ENCODE data around the gene PPP1R2.

The PPP1R2 gene

GRCh38 chr3:195537995-195538394, 5.1 kb downstream of the PPP1R2 start:
- TF ChIP-seq TARDBP (IDR thresholded peaks at IDR 0.05) = no peak
- no peak for TF ChIP-seq ARNT (IDR thresholded peaks at IDR 0.05)
- TF ChIP-seq FOXA1 (IDR thresholded peaks at IDR 0.05) = no peak
- TF ChIP-seq BHLHE40 (IDR thresholded peaks at IDR 0.05; ENCODE audit: borderline replicate concordance) = no peak
- TF ChIP-seq LEF1 (IDR thresholded peaks at IDR 0.05; ENCODE audit: borderline replicate concordance) = no peak
- TF ChIP-seq HDGF (IDR thresholded peaks at IDR 0.05; ENCODE audit: borderline replicate concordance) = no peak
- TF ChIP-seq, protein P1, sequence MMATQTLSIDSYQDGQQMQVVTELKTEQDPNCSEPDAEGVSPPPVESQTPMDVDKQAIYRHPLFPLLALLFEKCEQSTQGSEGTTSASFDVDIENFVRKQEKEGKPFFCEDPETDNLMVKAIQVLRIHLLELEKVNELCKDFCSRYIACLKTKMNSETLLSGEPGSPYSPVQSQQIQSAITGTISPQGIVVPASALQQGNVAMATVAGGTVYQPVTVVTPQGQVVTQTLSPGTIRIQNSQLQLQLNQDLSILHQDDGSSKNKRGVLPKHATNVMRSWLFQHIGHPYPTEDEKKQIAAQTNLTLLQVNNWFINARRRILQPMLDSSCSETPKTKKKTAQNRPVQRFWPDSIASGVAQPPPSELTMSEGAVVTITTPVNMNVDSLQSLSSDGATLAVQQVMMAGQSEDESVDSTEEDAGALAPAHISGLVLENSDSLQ (IDR thresholded peaks at IDR 0.05) = no peak
- no peak for TF ChIP-seq FOXK2 (IDR thresholded peaks at IDR 0.05)
- no peak for TF ChIP-seq NFRKB (IDR thresholded peaks at IDR 0.05)
- no peak for TF ChIP-seq SUZ12 (IDR thresholded peaks at IDR 0.05)
- TF ChIP-seq FOXM1 (IDR thresholded peaks at IDR 0.05; ENCODE audit: borderline replicate concordance) = no peak
- TF ChIP-seq L3MBTL2 (conservative IDR thresholded peaks at IDR 0.05) = no peak
- TF ChIP-seq SP1 (IDR thresholded peaks at IDR 0.05) = no peak
- TF ChIP-seq ZNF384 (IDR thresholded peaks at IDR 0.05) = no peak
- no peak for TF ChIP-seq CTBP1 (IDR thresholded peaks at IDR 0.05; ENCODE audit: borderline replicate concordance)
- TF ChIP-seq ELF4 (IDR thresholded peaks at IDR 0.05) = no peak
- no peak for DNase-seq (ENCODE audit: extremely low spot score)
- ChIA-PET CTCF (interaction anchor here (0.6 to 0.8 kb wide), 2 partner anchors 253 to 267 kb away, joined by 3 to 5 read pairs; partner anchors contain the start of gene XXYLT1), POLR2A (no interaction called here)

GRCh38 chr3:195535293-195535692, 7.8 kb downstream of the PPP1R2 start:
- POLR2A ChIA-PET = no interaction called here
- no peak for DNase-seq (ENCODE audit: extremely low spot score)
- CTCF ChIA-PET = interaction anchor here (1.0 kb wide), 1 partner anchor 15 kb away, joined by 3 read pairs; no protein-coding TSS in a partner anchor
- TF ChIP-seq HDGF (IDR thresholded peaks at IDR 0.05; ENCODE audit: borderline replicate concordance) = no peak
- no peak for TF ChIP-seq FOXM1 (IDR thresholded peaks at IDR 0.05; ENCODE audit: borderline replicate concordance)
- no peak for TF ChIP-seq L3MBTL2 (conservative IDR thresholded peaks at IDR 0.05)
- no peak for TF ChIP-seq FOXK2 (IDR thresholded peaks at IDR 0.05)
- TF ChIP-seq FOXA1 (IDR thresholded peaks at IDR 0.05) = no peak
- TF ChIP-seq ARNT (IDR thresholded peaks at IDR 0.05) = no peak
- TF ChIP-seq, protein P1 (IDR thresholded peaks at IDR 0.05) = no peak
- no peak for TF ChIP-seq ELF4 (IDR thresholded peaks at IDR 0.05)
- TF ChIP-seq BHLHE40 (IDR thresholded peaks at IDR 0.05; ENCODE audit: borderline replicate concordance) = no peak

GRCh38 chr3:195532834-195533233, 10.3 kb downstream of the PPP1R2 start:
- CTCF ChIA-PET = interaction anchor here (0.6 kb wide), 1 partner anchor 262 kb away, joined by 3 read pairs; the partner anchor contains the start of gene XXYLT1
- POLR2A ChIA-PET = interaction anchor here (1.3 kb wide), 1 partner anchor 9 kb away, joined by 4 read pairs; no protein-coding TSS in a partner anchor
- no peak for DNase-seq (ENCODE audit: extremely low spot score)
- no peak for TF ChIP-seq ELF4 (IDR thresholded peaks at IDR 0.05)
- TF ChIP-seq, protein P1 (IDR thresholded peaks at IDR 0.05) = no peak

GRCh38 chr3:195532345-195532744, 10.8 kb downstream of the PPP1R2 start:
- TF ChIP-seq CTBP1 (IDR thresholded peaks at IDR 0.05; ENCODE audit: borderline replicate concordance) (no peak), ZNF384 (IDR thresholded peaks at IDR 0.05) (no peak), LEF1 (IDR thresholded peaks at IDR 0.05; ENCODE audit: borderline replicate concordance) (no peak), SUZ12 (IDR thresholded peaks at IDR 0.05) (no peak), L3MBTL2 (conservative IDR thresholded peaks at IDR 0.05) (no peak), BHLHE40 (IDR thresholded peaks at IDR 0.05; ENCODE audit: borderline replicate concordance) (no peak)
- TF ChIP-seq, protein P1 (IDR thresholded peaks at IDR 0.05) = no peak

GRCh38 chr3:195531683-195532082, 11.4 kb downstream of the PPP1R2 start:
- ChIA-PET POLR2A (no interaction called here), CTCF (no interaction called here)
- DNase-seq (ENCODE audit: extremely low spot score) = no peak
- TF ChIP-seq CTBP1 (IDR thresholded peaks at IDR 0.05; ENCODE audit: borderline replicate concordance) (no peak), ELF4 (IDR thresholded peaks at IDR 0.05) (no peak), HDGF (IDR thresholded peaks at IDR 0.05; ENCODE audit: borderline replicate concordance) (no peak), FOXK2 (IDR thresholded peaks at IDR 0.05) (no peak), BHLHE40 (IDR thresholded peaks at IDR 0.05; ENCODE audit: borderline replicate concordance) (no peak), NFRKB (IDR thresholded peaks at IDR 0.05) (no peak), SUZ12 (IDR thresholded peaks at IDR 0.05) (no peak), LEF1 (IDR thresholded peaks at IDR 0.05; ENCODE audit: borderline replicate concordance) (no peak), FOXM1 (IDR thresholded peaks at IDR 0.05; ENCODE audit: borderline replicate concordance) (no peak), SP1 (IDR thresholded peaks at IDR 0.05) (no peak), L3MBTL2 (conservative IDR thresholded peaks at IDR 0.05) (no peak), ZNF384 (IDR thresholded peaks at IDR 0.05) (no peak), ARNT (IDR thresholded peaks at IDR 0.05) (no peak), TARDBP (IDR thresholded peaks at IDR 0.05) (no peak), FOXA1 (IDR thresholded peaks at IDR 0.05) (no peak)
- TF ChIP-seq, protein P1 (IDR thresholded peaks at IDR 0.05) = no peak

More at GRCh38 chr3:195532345-195532744, 10.8 kb downstream of the PPP1R2 start:
- DNase-seq (ENCODE audit: extremely low spot score) = no peak
- ChIA-PET CTCF (interaction anchor here (0.6 kb wide), 1 partner anchor 261 kb away, joined by 3 read pairs; the partner anchor contains the start of gene XXYLT1), POLR2A (interaction anchor here (1.3 kb wide), 1 partner anchor 10 kb away, joined by 4 read pairs; no protein-coding TSS in a partner anchor)

All from HEK293T (cell line).